GM11168 (cell line): ENCODE measurements around the gene OR52E5.

Experiments
- in situ Hi-C: fragments of 300-500 bp; cut with MboI; formaldehyde crosslinking; loops from one replicate; pipeline ENCODE4 v1.12.0; 2022; ENCODE audit warnings: low sequenced_read_pairs; ENCODE audit not compliant: unreplicated experiment

Gene OR52E5

DNA sequence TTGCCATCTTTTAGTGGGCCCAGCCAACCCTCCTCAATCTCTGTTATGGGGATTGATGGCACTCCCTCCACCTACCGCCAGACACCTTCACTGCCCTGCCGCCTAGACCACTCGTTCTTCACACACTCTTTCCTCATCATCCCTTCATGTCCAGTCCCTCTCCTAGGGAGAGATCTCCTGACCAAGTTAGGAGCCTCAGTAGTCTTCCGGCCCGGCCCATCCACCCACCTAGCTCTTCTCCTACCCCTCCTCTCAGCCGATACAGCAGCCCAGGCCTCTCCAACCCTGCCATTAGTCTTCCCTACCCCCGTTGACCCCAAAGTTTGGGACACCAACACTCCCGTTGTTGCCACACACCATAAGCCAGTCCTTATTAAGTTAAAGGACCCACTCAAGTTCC, 38.1 kb downstream of the OR52E5 start:
- in situ Hi-C loops: no loop called here

DNA sequence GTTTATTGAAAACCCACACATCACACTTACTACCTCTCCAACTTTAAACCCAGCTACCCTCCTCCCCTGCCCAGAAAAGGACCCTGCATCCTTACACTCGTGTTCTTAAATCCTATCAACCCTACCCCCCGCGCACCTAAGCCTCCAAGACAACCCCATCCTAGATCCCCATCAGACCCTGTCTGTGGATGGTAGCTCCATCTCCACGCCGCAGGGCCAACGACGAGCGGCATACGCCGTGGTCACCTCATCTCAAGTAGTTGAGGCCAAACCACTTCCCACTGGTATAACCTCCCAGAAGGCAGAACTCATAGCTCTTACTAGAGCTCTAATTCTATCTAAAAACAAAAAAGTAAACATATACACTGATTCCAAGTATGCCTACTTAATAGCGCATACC, 39.7 kb downstream of the OR52E5 start:
- in situ Hi-C loops: no loop called here

DNA sequence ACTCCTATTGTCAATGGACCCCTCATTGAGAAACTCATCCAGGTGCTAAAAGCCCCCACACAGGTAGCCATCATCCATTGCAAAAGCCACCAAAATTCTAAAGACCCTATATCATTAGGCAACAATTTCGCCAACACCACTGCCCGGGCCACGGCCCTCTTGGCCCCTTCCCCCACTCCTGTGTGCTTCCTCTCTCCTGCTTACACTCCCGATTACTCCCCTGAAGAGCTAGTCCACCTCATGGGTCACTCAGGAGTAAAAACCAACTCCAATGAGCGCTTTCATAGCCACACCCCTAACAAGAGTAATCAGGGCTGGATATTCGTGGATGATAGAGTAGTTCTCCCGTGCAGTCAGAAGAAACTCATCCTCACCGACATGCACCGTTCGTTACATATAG, 40.1 kb downstream of the OR52E5 start:
- in situ Hi-C loops: no loop called here

DNA sequence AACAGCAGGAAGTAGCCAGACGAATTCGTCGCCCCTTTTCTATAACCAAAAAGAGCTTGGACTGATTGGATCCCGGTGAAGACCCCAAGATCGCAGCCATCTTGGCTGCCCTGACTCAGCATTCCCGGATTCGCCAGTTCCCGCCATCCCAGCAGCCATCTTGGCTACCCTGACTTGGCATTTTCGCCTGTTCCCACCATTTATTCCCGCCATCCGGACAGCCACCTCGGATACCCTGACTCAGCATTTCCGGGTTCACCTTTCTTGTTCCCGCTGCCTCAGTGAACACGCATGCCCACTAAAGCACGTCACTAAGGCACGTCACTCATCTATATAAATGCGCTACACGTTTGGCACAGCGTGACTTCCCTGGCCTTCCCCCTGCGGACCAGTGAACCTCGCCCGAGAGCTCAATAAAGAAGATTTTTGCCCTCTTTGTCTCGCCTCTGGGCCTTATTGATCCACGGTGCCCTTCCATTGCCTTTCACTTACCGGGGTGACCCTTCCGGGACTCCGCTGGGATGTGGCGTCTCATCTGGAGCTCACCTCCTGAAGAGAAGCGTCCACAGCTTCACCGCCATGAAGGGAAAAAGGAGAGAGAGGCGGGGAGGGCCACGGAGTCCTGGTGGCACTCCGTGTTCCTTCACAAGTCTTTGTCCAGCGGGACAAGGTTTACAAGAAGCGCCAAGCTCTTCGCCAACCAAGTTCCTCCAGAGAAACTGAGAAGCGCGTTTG, 45.0 kb downstream of the OR52E5 start:
- in situ Hi-C loops: no loop called here

DNA sequence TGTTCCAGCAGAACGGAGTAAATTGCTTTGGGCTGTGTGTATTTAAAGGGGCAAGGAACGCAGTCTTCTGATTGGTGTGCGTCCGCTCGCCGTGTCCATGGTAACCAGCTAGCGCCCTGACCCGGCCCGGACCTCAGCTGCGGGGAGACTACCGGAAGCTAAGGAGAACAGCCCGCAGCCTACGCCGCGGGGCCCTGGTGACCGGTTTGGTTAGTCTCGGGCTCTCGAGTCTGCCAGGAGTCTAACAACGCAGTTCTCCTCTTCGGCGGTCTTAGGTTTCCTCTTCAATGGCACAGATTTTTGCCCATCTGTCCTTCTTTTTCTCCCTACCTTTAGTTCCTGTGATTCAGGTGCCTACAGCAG, 45.6 kb downstream of the OR52E5 start:
- in situ Hi-C loops: no loop called here

DNA sequence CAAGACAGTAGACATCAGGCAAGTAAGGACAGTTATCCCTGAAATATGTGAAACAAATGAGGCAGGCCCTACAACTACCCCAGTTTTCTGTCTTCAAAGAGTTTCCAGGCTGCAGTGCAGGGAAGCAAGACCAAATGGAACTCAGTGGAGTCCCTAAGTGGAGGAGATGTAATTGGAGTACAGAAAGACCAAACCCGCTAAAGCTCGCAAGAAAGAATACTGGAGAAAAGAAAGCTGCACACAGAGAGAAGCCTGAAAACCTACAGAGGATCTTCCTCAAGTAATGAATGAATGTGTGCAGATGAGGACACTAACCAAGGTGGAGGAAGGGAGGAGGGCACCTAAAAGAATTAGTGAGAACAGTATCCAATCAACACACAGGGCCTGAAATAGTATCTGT, 47.7 kb downstream of the OR52E5 start:
- in situ Hi-C loops: no loop called here

DNA sequence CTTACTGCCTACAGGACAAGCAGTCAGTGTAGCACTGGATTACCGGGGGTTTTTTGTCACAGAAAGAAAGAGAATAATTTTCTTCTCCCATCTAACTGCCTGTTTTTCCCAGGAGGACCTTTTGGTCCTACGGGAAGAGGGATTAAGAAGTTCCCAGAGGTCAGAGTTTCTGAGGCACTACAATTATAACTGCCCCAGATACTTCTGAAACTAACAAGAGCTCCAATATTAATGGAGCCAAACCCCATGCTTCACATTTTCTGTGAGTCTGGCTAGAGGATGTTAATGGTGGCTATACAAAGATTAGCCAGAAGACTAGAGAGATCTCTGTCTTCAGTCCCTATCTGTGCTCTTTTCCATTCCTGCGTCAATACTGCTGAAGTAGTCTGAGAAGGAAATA, 48.9 kb downstream of the OR52E5 start, which contains the start of gene OR56A3:
TSS of gene OR56A3 (plus strand) at position 301 of the 400 bp plus-strand sequence. CDS start 5,096 bp downstream, outside the sequence.
- in situ Hi-C loops: no loop called here
